GM18861 (cell line): ENCODE results near the gene FCHSD2.

Experiments used
- ATAC-seq: cut with Tn5 transposase; IDR thresholded peaks from one replicate; pipeline ENCODE4 v1.9.1; 2021; ENCODE audit not compliant: unreplicated experiment

FCHSD2 gene

GRCh38 chr11:72975778-72976521 lies 166.2 kb downstream of the FCHSD2 start:
- no peak for ATAC-seq

DNA sequence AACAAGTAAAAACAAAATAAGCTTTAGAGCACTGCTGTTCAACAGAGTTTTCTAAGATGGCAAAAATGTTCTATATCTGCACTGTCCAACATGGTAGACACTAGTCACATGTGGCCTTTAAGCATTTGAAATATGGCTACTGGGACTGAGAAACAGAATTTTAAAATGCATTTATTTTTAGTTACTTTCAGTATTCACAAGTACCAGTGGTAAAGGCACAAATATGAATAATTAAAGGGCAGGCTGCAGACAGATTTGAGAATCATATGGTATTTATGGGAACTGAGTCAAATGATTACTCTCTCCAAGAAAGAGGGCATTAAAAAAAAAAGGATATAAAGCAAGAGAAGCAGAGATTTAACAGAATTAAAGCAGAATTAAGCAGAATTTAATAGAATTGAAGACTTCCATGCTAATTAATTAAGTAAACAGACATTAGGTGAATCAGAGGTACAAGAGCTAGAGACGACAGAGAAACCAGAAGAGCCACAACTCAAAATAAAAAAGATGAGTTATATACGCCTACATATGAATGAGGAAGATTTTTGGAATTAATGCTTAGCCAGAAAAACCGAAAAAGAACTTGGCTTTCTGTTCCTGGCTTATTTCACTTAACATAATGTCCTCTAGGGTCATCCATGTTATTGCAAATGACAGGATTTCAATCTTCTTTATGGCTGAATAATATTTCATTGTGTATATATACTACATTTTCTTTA lies 167.5 kb downstream of the FCHSD2 start:
- ATAC-seq: no peak

- ATAC-seq: no peak
Observed at GRCh38 chr11:72972496-72973128, 169.5 kb downstream of the FCHSD2 start.

DNA sequence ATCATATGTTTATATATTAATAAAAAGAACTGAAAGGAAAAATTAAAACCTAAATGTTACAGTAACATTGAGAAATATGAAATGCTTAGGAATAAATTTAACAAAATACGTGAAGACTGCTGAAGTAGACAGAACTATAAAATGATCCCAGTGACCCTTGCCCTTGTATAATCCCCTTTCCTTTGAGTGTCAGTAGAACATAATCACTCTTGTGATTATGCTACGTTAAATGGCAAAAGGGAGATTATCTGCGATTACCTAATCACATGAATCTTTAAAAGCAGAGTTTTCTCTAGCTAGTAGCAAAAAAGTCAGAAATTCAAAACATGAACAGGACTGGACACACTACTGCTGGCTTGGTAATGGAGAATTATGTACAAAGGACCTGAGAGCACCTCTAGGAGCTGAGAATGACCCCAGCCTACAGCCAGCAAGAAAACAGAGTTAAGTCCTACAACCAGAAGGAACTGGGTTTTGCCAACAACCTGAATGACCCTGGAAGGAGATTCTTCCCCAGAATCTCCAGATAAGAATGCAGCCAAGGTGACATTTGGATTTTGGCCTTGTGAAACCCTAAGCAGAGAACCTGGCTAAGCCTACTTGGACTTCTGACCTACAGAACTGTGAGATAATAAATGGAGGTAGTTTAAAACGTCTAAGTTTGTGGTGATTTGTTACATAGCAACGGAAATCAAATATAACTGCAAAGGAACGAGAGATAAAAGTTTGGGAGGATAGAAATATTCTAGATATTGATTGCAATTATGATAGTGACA lies 170.7 kb downstream of the FCHSD2 start:
- no peak for ATAC-seq

DNA sequence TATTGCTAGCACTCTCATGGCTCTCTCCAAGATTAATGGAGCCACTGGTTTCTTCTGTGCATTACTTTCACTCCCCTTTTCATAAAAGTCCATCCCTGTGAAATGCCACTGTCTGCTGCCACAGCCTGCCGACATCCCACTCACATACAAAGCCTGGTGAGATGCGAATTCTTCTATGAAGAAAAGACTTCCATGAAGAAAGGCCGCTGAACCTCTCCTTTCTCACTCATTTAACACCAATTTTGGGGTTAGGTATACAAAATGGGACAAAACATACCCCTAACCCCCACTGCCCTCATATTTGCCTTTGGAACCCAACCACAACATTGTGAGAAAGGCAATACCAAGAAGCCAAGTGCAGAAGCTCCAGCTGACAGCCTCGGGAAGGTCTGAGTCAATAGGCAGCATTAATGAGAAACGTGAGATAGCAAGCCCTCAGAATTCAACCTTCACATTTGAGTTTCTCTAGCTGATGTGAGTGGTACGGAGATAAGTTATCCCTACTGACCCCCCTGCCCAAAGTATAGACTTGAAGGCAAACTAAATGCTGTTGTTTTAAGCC lies 171.5 kb downstream of the FCHSD2 start:
- no peak for ATAC-seq

- ATAC-seq: peak; percentile 77
Observed at GRCh38 chr11:72969894-72970335, 172.2 kb downstream of the FCHSD2 start.

DNA sequence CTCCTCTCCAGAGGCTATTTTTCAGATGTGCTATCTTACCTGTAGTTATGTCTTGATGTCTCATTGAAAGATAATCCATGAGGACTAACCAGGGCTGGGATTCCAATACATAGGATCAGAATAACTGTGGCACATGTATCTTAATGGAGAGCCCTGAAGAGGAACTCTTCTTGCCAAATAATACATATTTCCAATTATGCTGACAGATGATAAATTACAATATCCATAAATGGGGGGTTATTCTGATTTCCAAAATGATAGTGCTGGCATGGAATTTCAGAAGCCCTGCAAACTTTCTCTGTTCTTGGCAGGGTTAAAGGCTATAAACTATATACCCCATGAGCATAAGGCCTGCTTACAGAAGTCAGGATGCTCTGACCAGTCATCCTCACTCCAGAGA lies 173.7 kb downstream of the FCHSD2 start:
- no peak for ATAC-seq

DNA sequence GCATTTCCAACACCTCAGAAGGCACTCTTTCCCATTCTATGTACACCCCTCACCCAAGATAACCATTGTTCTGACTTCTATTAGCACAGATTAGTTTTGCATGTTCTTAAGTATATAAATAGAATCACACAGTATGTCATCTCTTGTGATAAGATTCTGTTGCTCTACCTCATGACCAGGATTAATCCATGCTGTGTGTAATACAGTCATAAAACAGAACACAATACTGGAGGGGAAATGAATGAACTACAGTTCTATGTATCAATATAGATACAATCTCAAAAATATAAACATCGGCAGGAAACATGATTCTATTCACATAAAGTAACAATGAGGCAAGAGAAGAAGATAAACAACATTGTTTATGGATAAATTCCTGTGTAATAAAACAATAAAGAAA lies 176.4 kb downstream of the FCHSD2 start:
- ATAC-seq: no peak

GRCh38 chr11:72962717-72963116 lies 179.4 kb downstream of the FCHSD2 start:
- no peak for ATAC-seq

GRCh38 chr11:72962084-72962483 lies 180.0 kb downstream of the FCHSD2 start:
- ATAC-seq: no peak

GRCh38 chr11:72959998-72960731 lies 182.0 kb downstream of the FCHSD2 start:
- no peak for ATAC-seq

- ATAC-seq: no peak
Observed at GRCh38 chr11:72958791-72959190, 183.3 kb downstream of the FCHSD2 start.

DNA sequence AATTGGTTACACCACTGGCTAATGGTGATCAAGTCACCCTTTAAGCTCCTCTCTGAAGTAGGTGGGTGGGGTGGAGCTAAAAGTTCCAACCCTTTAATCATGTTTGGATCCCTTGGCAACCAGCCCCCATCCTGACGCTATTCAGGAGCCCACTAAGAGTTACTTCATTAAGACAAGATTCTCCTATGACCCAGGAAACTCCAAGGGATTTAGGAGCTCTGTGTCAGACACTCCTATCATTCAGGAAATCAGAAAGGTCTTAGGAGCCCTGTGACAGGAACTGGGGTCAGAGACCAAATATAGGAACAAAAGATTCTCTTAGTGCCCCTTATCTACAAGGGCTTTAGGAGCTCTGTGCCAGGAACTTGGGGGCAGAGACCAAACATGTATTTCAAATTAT lies 186.7 kb downstream of the FCHSD2 start:
- no peak for ATAC-seq

GRCh38 chr11:72954860-72955259 lies 187.3 kb downstream of the FCHSD2 start:
- ATAC-seq: no peak

GRCh38 chr11:72953637-72954036 lies 188.5 kb downstream of the FCHSD2 start:
- no peak for ATAC-seq

DNA sequence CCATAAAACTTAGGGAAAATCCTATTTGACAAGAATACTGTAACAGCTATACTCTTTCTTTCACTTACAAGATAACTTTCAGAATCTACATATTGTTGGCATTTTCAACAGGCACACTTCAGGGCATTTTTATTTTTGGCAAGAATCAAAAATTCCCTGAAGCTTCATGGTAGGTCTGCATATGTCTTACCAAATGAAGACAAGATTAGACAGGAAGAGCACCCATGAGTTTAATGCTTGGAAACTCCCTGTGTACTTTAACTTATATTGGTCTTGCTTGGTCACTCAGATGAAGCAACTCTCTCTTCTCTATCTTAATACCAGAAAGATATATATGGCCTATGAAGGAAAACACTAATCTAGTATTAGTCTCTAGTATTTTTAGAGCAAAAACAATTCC lies 190.2 kb downstream of the FCHSD2 start:
- ATAC-seq: peak; percentile 48

DNA sequence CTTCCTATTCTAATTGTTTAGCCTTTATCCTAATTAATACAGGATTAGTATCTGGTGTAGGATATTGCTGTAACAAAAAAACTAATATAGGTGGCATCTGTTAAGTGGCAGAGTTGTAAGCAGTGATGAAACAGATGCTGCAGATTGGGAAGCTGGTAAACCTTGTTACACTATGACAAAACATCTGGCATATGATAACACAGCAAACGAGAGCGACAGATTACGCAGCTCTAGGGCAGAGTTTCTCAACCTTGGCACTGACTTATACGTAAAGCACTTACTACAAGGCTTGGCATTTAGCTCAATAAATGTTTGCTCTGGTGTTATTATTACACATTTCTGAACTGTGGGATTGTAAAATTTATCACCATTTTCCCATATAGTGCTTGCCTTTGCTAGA lies 190.9 kb downstream of the FCHSD2 start:
- ATAC-seq: no peak

- ATAC-seq: no peak
Observed at GRCh38 chr11:72950685-72951084, 191.4 kb downstream of the FCHSD2 start.

DNA sequence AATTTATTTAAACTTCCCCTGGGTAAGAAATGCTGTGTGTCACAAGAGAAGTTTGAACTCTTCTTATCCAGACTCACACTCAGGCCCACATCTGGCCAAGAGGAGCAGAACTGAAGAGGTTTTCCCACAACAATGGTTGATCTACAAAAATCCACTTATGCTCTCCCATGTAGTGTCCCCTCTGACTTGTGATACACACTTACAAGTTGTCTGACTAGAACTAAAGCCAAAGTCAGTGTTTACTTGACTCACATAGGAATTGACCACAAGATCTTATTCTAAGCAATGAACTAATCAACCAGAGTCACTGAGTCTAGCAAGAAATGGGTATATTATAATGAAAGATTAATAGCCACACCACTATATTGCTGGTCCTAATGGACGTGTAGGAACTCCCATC lies 194.9 kb downstream of the FCHSD2 start:
- ATAC-seq: no peak

DNA sequence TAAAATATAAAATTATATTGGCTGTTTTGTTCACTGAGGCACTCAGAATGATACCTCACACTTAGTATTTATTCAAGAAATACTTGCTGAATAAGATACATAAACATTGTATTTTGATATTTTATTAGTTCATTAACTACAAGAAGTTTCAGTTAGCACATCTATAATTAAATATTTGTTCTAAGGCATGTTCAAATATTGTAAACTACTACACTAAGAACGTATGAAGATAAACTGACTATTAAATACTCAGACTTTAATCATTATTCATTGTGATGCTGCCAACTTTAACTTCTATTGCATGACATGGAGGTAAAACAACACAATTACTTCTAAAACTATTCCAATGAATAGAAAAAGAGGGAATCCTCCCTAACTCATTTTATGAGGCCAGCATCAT lies 198.5 kb downstream of the FCHSD2 start:
- ATAC-seq: no peak
